Lung (tissue), 12 donors: ENCODE results near the gene TRIM28. TPM values are rescaled to one million over a fixed set of nuclear protein-coding genes. Genes with fewer than 3 reads are reported as not detected.

Experiments used
- ATAC-seq: fragments of 200-7000 bp; cut with Tn5 transposase; one replicate; pipeline ENCODE4 v1.9.1; 2020; ENCODE audit warnings: moderate number of reproducible peaks; ENCODE audit not compliant: insufficient read depth, low FRiP score
- DNase-seq, 3 donors: peaks; one replicate each; pipeline ENCODE4 v3.0.0-alpha.2; 2013 to 2017
- H3K27ac ChIP-seq, 2 donors: one replicate each; pipeline ENCODE4 v1.5.1; 2013; ENCODE audit warnings: mild to moderate bottlenecking in 2 of 2, moderate library complexity in 2 of 2, control low read depth in 1 of 2, inconsistent platforms in 1 of 2, low read depth in 1 of 2, low read length in 1 of 2
- H3K27me3 ChIP-seq, 3 donors: one replicate each; pipeline ENCODE4 v1.5.1; 2013; ENCODE audit warnings: low read length in 2 of 3; ENCODE audit not compliant: control insufficient read depth in 3 of 3, insufficient read depth in 3 of 3
- H3K36me3 ChIP-seq, 4 donors: one replicate each; pipeline ENCODE4 v1.5.1; 2013; ENCODE audit warnings: low read length in 4 of 4, mild to moderate bottlenecking in 1 of 4, moderate library complexity in 1 of 4; ENCODE audit not compliant: control insufficient read depth in 4 of 4, insufficient read depth in 4 of 4
- H3K4me1 ChIP-seq, 5 donors: one replicate each; pipeline ENCODE4 v1.5.1; 2013; ENCODE audit warnings: low read length in 5 of 5, mild to moderate bottlenecking in 2 of 5, moderate library complexity in 1 of 5; ENCODE audit not compliant: control insufficient read depth in 5 of 5, insufficient read depth in 5 of 5
- H3K4me3 ChIP-seq: one replicate; pipeline ENCODE4 v1.5.1; 2013; ENCODE audit warnings: mild to moderate bottlenecking, control low read depth, moderate library complexity
- H3K9ac ChIP-seq, 2 donors: one replicate each; pipeline ENCODE4 v1.5.1; 2013; ENCODE audit warnings: low read length in 2 of 2, control low read depth in 1 of 2; ENCODE audit not compliant: insufficient read depth in 1 of 2
- H3K9me3 ChIP-seq, 4 donors: one replicate each; pipeline ENCODE4 v1.5.1; 2013; ENCODE audit warnings: low read length in 3 of 4, mild to moderate bottlenecking in 1 of 4, moderate library complexity in 1 of 4; ENCODE audit not compliant: control insufficient read depth in 4 of 4, insufficient read depth in 3 of 4
- WGBS, 2 donors: extraction: QIAGEN DNeasy Blood & Tissue Kit; methylation state at CpG; one replicate each; pipeline ENCODE4 v1.1.7; 2013; 5-methylcytosine and 5-hydroxymethylcytosine counted together
- polyA plus RNA-seq, 2 donors: library from polyadenylated mRNA; stranded (reverse); fragments of 200-250 nt; gene quantifications; one replicate each; pipeline ENCODE4 v1.2.1, GENCODE V29; 2013
- total RNA-seq, 2 donors: library from RNA; depleted of rRNA in 1 of 2; stranded (reverse); fragments of >200 nt in 1 of 2; gene quantifications; one replicate each; pipeline ENCODE4 v1.2.1, GENCODE V29; 2014 to 2021
- TF ChIP-seq, protein P1 (sequence below): IDR thresholded peaks from 2 replicates; pipeline ENCODE4 v1.5.1; 2012; ENCODE audit warnings: mild to moderate bottlenecking; ENCODE audit errors: control extremely low read depth, extremely low read depth
- donor health status: control.
- donor health status: control.
- donor health status: Bipolar disorder and iron deficiency.
- donor health status: healthy.
- donor health status: DM: yes; HTN: yes; CAD: no.

The TRIM28 gene
- total and polyA plus RNA-seq, 4 donors, result 171 to 250 (median 181) TPM

- H3K27ac ChIP-seq, result no peak overlapping the region
- TF ChIP-seq, protein P1, sequence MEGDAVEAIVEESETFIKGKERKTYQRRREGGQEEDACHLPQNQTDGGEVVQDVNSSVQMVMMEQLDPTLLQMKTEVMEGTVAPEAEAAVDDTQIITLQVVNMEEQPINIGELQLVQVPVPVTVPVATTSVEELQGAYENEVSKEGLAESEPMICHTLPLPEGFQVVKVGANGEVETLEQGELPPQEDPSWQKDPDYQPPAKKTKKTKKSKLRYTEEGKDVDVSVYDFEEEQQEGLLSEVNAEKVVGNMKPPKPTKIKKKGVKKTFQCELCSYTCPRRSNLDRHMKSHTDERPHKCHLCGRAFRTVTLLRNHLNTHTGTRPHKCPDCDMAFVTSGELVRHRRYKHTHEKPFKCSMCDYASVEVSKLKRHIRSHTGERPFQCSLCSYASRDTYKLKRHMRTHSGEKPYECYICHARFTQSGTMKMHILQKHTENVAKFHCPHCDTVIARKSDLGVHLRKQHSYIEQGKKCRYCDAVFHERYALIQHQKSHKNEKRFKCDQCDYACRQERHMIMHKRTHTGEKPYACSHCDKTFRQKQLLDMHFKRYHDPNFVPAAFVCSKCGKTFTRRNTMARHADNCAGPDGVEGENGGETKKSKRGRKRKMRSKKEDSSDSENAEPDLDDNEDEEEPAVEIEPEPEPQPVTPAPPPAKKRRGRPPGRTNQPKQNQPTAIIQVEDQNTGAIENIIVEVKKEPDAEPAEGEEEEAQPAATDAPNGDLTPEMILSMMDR, result no peak
- WGBS, 2 donors, result 94 to 97% methylated on average over 6 of the region's 6 CpGs
- ATAC-seq (no peak), DNase-seq (no peak)
- H3K9ac ChIP-seq, result no peak overlapping the region
- H3K4me3 ChIP-seq, result no peak overlapping the region
- peaks cover 0 to 13% (median 8%) of the 10 kb centered on the region in 5 donors for H3K4me1 ChIP-seq
- peaks cover 0 to 3% (median 0%) of the 10 kb centered on the region in 3 donors for H3K27me3 ChIP-seq
- no peaks in the 10 kb centered on the region for H3K9me3 ChIP-seq
- H3K36me3 ChIP-seq, result peaks cover 0 to 22% (median 19%) of the 10 kb centered on the region in 4 donors
Measured at GRCh38 chr19:58569191-58569942, 25.5 kb downstream of the TRIM28 start.

- Histone ChIP-seq H3K4me1 (peaks cover 0 to 16% (median 11%) of the 10 kb centered on the region in 5 donors), H3K9ac (no peak overlapping the region), H3K27ac (no peak overlapping the region), H3K9me3 (no peaks in the 10 kb centered on the region), H3K27me3 (no peaks in the 10 kb centered on the region), H3K4me3 (no peak overlapping the region), H3K36me3 (peaks cover 0 to 22% (median 19%) of the 10 kb centered on the region in 4 donors)
- TF ChIP-seq, protein P1, result no peak
- DNase-seq, result no peak
- no peak for ATAC-seq
- WGBS, 2 donors, result 92 to 96% methylated on average over 8 of the region's 8 CpGs
Measured at GRCh38 chr19:58569943-58570670, 26.2 kb downstream of the TRIM28 start.

DNA sequence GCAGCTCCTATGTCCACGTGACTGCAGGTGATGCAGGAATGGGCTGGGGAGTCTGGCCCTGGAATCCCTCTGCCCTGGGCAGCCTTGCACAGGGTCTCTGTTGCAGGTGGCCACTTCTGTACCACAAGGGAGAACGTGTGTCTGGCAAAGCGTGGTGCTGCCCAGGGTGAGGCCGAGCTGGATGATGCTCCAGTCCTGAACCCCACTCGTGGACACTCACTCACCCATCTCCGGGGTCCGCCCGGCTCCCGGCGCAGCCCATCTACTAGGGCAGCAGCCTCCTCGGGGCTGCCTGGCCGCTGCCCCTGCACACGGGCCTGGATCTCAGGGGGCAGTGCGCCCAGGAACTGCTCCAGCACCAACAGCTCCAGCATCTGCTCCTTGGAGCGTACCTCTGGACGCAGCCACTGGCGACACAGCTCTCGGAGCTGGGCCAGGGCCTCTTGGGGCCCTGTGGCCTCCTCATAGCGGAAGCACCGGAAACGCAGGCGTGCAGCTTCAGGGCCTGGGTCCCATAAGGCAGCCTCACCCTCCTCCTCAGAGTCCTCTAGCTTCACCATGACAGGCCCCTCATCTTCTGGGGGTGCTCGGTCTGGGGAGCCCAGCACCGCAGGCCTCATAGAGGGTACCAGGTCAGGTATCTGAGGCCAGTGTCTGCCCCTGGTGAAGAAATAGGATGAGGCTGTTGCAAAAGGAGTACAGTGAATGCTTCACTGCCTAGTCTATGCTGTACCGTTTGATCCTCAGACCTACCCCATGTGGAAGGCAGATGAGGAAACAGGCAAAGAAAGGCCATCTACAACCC is 27.1 kb downstream of the TRIM28 start:
- DNase-seq (no peak), ATAC-seq (no peak)
- Histone ChIP-seq H3K4me3 (no peak overlapping the region), H3K36me3 (peaks cover 0 to 22% (median 19%) of the 10 kb centered on the region in 4 donors), H3K9me3 (no peaks in the 10 kb centered on the region), H3K27ac (no peak overlapping the region), H3K9ac (no peak overlapping the region), H3K4me1 (peaks cover 0 to 18% (median 11%) of the 10 kb centered on the region in 5 donors), H3K27me3 (no peaks in the 10 kb centered on the region)
- TF ChIP-seq, protein P1, result no peak
- 89 to 92% methylated on average over 24 to 25 of the region's 25 CpGs for WGBS, 2 donors
